Activated T-helper 1 cell treated with anti-CD3 and anti-CD28 coated beads, Interleukin-12 subunit alpha, Interleukin-12 subunit beta, Interleukin-2, Interleukin-4 antibody, amounts not matched to agents 30 ng/mL and 10 ng/mL and 1 ng/mL, durations not matched to agents 14 hours and 24 hours and 36 hours (primary cell): Measurements from ENCODE around the gene ITIH1. TPM values are rescaled to one million over a fixed set of nuclear protein-coding genes. Genes with fewer than 3 reads are reported as not detected.

Source experiments
- total RNA-seq: library from RNA; stranded (reverse); gene quantifications from 2 replicates; pipeline ENCODE4 v1.2.3, GENCODE V29; 2022

ITIH1 gene
- total RNA-seq, 1 donor from 2014 or later = not detected

Other genes starting within 250 kb of the ITIH1 start
- 60.8 and 61.7 TPM in 2 replicates for gene NT5DC2, start 243.7 kb upstream of the ITIH1 start, total RNA-seq
- 14.1 and 17.1 TPM in 2 replicates for gene UQCC5, start 241.0 kb upstream of the ITIH1 start, total RNA-seq
- 68.6 and 68.8 TPM in 2 replicates for gene PBRM1, start 91.7 kb upstream of the ITIH1 start, total RNA-seq
- gene GNL3, start 91.6 kb upstream of the ITIH1 start, total RNA-seq = 241 and 245 TPM in 2 replicates
- 33.9 and 40.6 TPM in 2 replicates for gene GLT8D1, start 71.8 kb upstream of the ITIH1 start, total RNA-seq
- gene SPCS1, start 71.5 kb upstream of the ITIH1 start, total RNA-seq = 122 and 132 TPM in 2 replicates
- gene NEK4, start 6.7 kb upstream of the ITIH1 start, total RNA-seq = 27.8 and 32.9 TPM in 2 replicates
- gene ITIH3, start 17.2 kb downstream of the ITIH1 start, total RNA-seq = 0.42 TPM in 1 of 2 replicates, not detected in the other
- 3.1 and 4.8 TPM in 2 replicates for gene ITIH4, start 53.1 kb downstream of the ITIH1 start, total RNA-seq
- gene MUSTN1, start 57.4 kb downstream of the ITIH1 start, total RNA-seq = 1.7 TPM in 1 of 2 replicates, not detected in the other
- gene STIMATE, start 119.9 kb downstream of the ITIH1 start, total RNA-seq = 19.8 and 20.1 TPM in 2 replicates